Parathyroid adenoma (tissue), 2 donors: Measurements from ENCODE around the gene GADD45G.

ENCODE experiments used
- H2AFZ ChIP-seq: fragments of 300-600 bp; sonication (generic); one replicate; pipeline ENCODE4 v1.7.0; 2017; ENCODE audit warnings: antibody characterized with exemption, mild to moderate bottlenecking
- H3K27ac ChIP-seq: fragments of 300-600 bp; sonication (generic); one replicate; pipeline ENCODE4 v1.7.0; 2017
- H3K27me3 ChIP-seq: fragments of 300-600 bp; sonication (generic); one replicate; pipeline ENCODE4 v1.7.0; 2017; ENCODE audit warnings: low read length; ENCODE audit not compliant: control insufficient read depth, insufficient read depth
- H3K36me3 ChIP-seq: fragments of 300-600 bp; sonication (generic); one replicate; pipeline ENCODE4 v1.7.0; 2017; ENCODE audit warnings: low read length; ENCODE audit not compliant: control insufficient read depth, insufficient read depth
- H3K4me1 ChIP-seq: fragments of 300-600 bp; sonication (generic); one replicate; pipeline ENCODE4 v1.7.0; 2017; ENCODE audit warnings: control low read depth
- H3K4me2 ChIP-seq: fragments of 300-600 bp; sonication (generic); one replicate; pipeline ENCODE4 v1.7.0; 2017; ENCODE audit warnings: low read length
- H3K4me3 ChIP-seq: fragments of 300-600 bp; sonication (generic); one replicate; pipeline ENCODE4 v1.7.0; 2017; ENCODE audit warnings: low read depth, low read length
- H3K79me2 ChIP-seq: fragments of 300-600 bp; sonication (generic); one replicate; pipeline ENCODE4 v1.7.0; 2017; ENCODE audit warnings: control low read depth
- H3K9ac ChIP-seq: fragments of 300-600 bp; sonication (generic); one replicate; pipeline ENCODE4 v1.7.0; 2017; ENCODE audit warnings: mild to moderate bottlenecking
- H3K9me3 ChIP-seq: fragments of 300-600 bp; sonication (generic); one replicate; pipeline ENCODE4 v1.7.0; 2017; ENCODE audit warnings: low read length; ENCODE audit not compliant: control insufficient read depth
- CTCF ChIP-seq: fragments of 300-600 bp; sonication (generic); IDR thresholded peaks from one replicate; pipeline ENCODE4 v1.7.0; 2017; ENCODE audit warnings: antibody characterized with exemption, mild to moderate bottlenecking
- donor health status: primary hyperparathyroidism.

The GADD45G gene

GRCh38 chr9:89617978-89618377, 13.2 kb downstream of the GADD45G start:
- TF ChIP-seq CTCF, result no peak
- Histone ChIP-seq H2AFZ (no peak overlapping the region), H3K4me2 (no peak overlapping the region), H3K4me3 (no peak overlapping the region), H3K27me3 (no peaks in the 10 kb centered on the region), H3K9me3 (no peaks in the 10 kb centered on the region), H3K79me2 (no peaks in the 10 kb centered on the region), H3K4me1 (no peaks in the 10 kb centered on the region), H3K9ac (no peak overlapping the region), H3K36me3 (no peaks in the 10 kb centered on the region), H3K27ac (no peak overlapping the region)

- no peak for TF ChIP-seq CTCF
- Histone ChIP-seq H3K27ac (no peak overlapping the region), H3K4me3 (no peak overlapping the region), H3K9ac (no peak overlapping the region), H3K27me3 (no peaks in the 10 kb centered on the region), H3K4me2 (no peak overlapping the region), H3K4me1 (no peaks in the 10 kb centered on the region), H3K36me3 (no peaks in the 10 kb centered on the region), H3K9me3 (no peaks in the 10 kb centered on the region), H3K79me2 (no peaks in the 10 kb centered on the region), H2AFZ (no peak overlapping the region)
Observed at GRCh38 chr9:89619019-89619418, 14.2 kb downstream of the GADD45G start.

GRCh38 chr9:89619424-89620138, 14.8 kb downstream of the GADD45G start:
- Histone ChIP-seq H3K4me3 (no peak overlapping the region), H2AFZ (no peak overlapping the region), H3K27ac (no peak overlapping the region), H3K27me3 (no peaks in the 10 kb centered on the region), H3K9me3 (no peaks in the 10 kb centered on the region), H3K79me2 (no peaks in the 10 kb centered on the region), H3K9ac (no peak overlapping the region), H3K4me1 (no peaks in the 10 kb centered on the region), H3K36me3 (no peaks in the 10 kb centered on the region), H3K4me2 (no peak overlapping the region)
- no peak for TF ChIP-seq CTCF

- H3K9me3 ChIP-seq, result no peaks in the 10 kb centered on the region
- TF ChIP-seq CTCF, result no peak
- H3K4me2 ChIP-seq, result peak overlapping the region; percentile 31
- no peak overlapping the region for H2AFZ ChIP-seq
- H3K27ac ChIP-seq, result no peak overlapping the region
- H3K79me2 ChIP-seq, result no peaks in the 10 kb centered on the region
- no peak overlapping the region for H3K9ac ChIP-seq
- H3K36me3 ChIP-seq, result no peaks in the 10 kb centered on the region
- no peak overlapping the region for H3K4me3 ChIP-seq
- H3K27me3 ChIP-seq, result no peaks in the 10 kb centered on the region
- H3K4me1 ChIP-seq, result no peaks in the 10 kb centered on the region
Observed at GRCh38 chr9:89621031-89621430, 16.2 kb downstream of the GADD45G start.

- Histone ChIP-seq H3K9ac (no peak overlapping the region), H3K9me3 (no peaks in the 10 kb centered on the region), H3K27me3 (no peaks in the 10 kb centered on the region), H3K4me1 (no peaks in the 10 kb centered on the region), H3K36me3 (no peaks in the 10 kb centered on the region), H3K4me2 (no peak overlapping the region), H3K79me2 (no peaks in the 10 kb centered on the region), H2AFZ (no peak overlapping the region), H3K4me3 (no peak overlapping the region), H3K27ac (no peak overlapping the region)
- no peak for TF ChIP-seq CTCF
Observed at GRCh38 chr9:89621676-89622075, 16.9 kb downstream of the GADD45G start.
